Measurements from ENCODE around the gene B9D1. TPM values are rescaled to one million over a fixed set of nuclear protein-coding genes. Genes with fewer than 3 reads are reported as not detected.

B9D1 gene
- total RNA-seq, 3 donors from 2014 or later (not counting 1 experiment from before 2014, with no cell fraction given): 3.1 to 7.5 (median 3.7) TPM

DNA sequence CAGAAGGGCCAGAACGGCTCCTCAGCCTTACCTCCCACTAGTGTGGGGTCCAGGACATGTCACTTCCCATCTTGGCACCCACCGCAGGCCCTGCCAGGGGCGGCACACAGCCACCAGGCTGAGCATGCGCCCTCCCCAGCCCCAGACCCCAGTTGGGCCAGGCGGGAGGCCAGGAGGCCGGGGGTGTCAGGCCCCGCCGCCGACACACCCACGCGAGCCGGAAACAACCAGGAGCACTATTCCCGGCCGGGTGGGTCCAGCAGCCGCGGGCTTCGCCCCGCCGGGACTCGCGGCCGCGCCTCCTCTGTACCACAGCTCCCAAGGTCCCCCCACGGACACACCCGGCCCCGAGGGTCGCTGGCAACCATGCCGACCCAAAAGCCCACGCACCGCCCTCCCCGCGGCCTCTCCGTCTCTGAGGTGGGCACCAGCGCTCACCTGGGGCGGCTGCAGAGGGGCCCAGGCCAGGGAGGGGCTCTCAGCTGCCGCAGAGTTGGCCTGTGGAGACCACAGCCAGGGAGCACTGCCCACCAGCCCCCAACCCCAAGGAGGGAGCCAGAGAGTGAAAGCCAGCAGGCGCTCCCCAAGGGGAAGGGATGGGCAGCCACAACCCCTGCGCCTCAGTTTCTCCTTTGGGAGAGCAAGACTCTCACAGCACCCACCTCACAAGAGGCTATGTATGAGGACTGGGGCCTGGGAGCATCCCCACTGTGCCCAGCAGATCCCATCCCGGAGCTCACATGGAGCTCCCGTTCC, 18.0 kb downstream of the B9D1 start:
- H3K9me3 Mint-ChIP-seq: no peaks in the 10 kb centered on the region
- H3K4me3 ChIP-seq (ENCODE audit: low read length): no peak overlapping the region
- 94% methylated on average over 40 of the region's 40 CpGs for WGBS (ENCODE audit: insufficient coverage)
- DNase-seq (peak in 1 of 2 donors; percentile 11), ATAC-seq (no peak)
- no peak overlapping the region for H3K27ac Mint-ChIP-seq
- peaks cover 0 to 3% of the 10 kb centered on the region in 2 donors for H3K27me3 Mint-ChIP-seq (ENCODE audit: low read depth in 2 of 2)
- H3K36me3 ChIP-seq (ENCODE audit: control insufficient read depth, insufficient read depth, low read length): no peaks in the 10 kb centered on the region
- TF ChIP-seq, protein P1, sequence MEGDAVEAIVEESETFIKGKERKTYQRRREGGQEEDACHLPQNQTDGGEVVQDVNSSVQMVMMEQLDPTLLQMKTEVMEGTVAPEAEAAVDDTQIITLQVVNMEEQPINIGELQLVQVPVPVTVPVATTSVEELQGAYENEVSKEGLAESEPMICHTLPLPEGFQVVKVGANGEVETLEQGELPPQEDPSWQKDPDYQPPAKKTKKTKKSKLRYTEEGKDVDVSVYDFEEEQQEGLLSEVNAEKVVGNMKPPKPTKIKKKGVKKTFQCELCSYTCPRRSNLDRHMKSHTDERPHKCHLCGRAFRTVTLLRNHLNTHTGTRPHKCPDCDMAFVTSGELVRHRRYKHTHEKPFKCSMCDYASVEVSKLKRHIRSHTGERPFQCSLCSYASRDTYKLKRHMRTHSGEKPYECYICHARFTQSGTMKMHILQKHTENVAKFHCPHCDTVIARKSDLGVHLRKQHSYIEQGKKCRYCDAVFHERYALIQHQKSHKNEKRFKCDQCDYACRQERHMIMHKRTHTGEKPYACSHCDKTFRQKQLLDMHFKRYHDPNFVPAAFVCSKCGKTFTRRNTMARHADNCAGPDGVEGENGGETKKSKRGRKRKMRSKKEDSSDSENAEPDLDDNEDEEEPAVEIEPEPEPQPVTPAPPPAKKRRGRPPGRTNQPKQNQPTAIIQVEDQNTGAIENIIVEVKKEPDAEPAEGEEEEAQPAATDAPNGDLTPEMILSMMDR (IDR thresholded peaks at IDR 0.05): no peak
- no peaks in the 10 kb centered on the region for H3K9me3 ChIP-seq (ENCODE audit: control insufficient read depth, insufficient read depth, low read length)
- no peak overlapping the region for H3K27ac ChIP-seq (ENCODE audit: low read length)
- intact Hi-C loops (cut with micrococcal nuclease): no loop called here
- no peaks in the 10 kb centered on the region for H3K4me1 Mint-ChIP-seq
- no peaks in the 10 kb centered on the region for H3K4me1 ChIP-seq (ENCODE audit: control insufficient read depth, insufficient read depth, low read length)
- no peaks in the 10 kb centered on the region for H3K27me3 ChIP-seq (ENCODE audit: control insufficient read depth, insufficient read depth, low read length)
- no peak overlapping the region for H3K4me3 Mint-ChIP-seq
- no peaks in the 10 kb centered on the region for H3K36me3 Mint-ChIP-seq

- TF ChIP-seq, protein P1 (IDR thresholded peaks at IDR 0.05): no peak
- Mint-ChIP-seq H3K27ac (no peak overlapping the region), H3K4me1 (no peaks in the 10 kb centered on the region), H3K4me3 (no peak overlapping the region), H3K9me3 (no peaks in the 10 kb centered on the region), H3K36me3 (no peaks in the 10 kb centered on the region), H3K27me3 (ENCODE audit: low read depth in 2 of 2) (peaks cover 0 to 3% of the 10 kb centered on the region in 2 donors)
- Histone ChIP-seq H3K36me3 (ENCODE audit: control insufficient read depth, insufficient read depth, low read length) (no peaks in the 10 kb centered on the region), H3K9me3 (ENCODE audit: control insufficient read depth, insufficient read depth, low read length) (no peaks in the 10 kb centered on the region), H3K4me1 (ENCODE audit: control insufficient read depth, insufficient read depth, low read length) (no peaks in the 10 kb centered on the region), H3K4me3 (ENCODE audit: low read length) (no peak overlapping the region), H3K27ac (ENCODE audit: low read length) (no peak overlapping the region), H3K27me3 (ENCODE audit: control insufficient read depth, insufficient read depth, low read length) (no peaks in the 10 kb centered on the region)
- 92% methylated on average over 12 of the region's 13 CpGs for WGBS (ENCODE audit: insufficient coverage)
- peak in 1 of 3 donors; percentile 33 for ATAC-seq
- DNase-seq: no peak
- intact Hi-C loops (cut with micrococcal nuclease): no loop called here
Measured at GRCh38 chr17:19343671-19344151, 18.8 kb downstream of the B9D1 start.

DNA sequence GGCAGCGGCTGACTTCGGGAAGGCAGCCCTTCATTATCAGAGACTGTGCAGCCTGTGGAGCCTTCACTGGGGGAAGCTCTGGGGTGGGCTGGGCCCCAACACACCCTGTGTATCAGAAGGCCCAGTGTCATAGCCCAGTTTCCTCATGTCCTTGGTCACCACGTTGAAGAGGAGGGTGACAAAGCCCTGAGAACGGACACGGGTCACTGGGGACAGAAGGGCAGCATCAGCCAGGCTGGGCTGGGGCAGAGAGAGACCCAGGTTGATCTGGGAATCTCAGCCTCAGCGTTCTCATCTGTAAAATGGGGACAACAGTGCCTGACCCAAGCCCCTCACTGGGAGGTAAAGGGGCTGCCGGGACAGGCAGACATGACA, 19.3 kb downstream of the B9D1 start:
- H3K4me1 Mint-ChIP-seq: no peaks in the 10 kb centered on the region
- no peak overlapping the region for H3K27ac Mint-ChIP-seq
- intact Hi-C loops (cut with micrococcal nuclease): no loop called here
- 91% methylated on average over 7 of the region's 7 CpGs for WGBS (ENCODE audit: insufficient coverage)
- H3K27ac ChIP-seq (ENCODE audit: low read length): no peak overlapping the region
- H3K27me3 ChIP-seq (ENCODE audit: control insufficient read depth, insufficient read depth, low read length): no peaks in the 10 kb centered on the region
- no peaks in the 10 kb centered on the region for H3K9me3 Mint-ChIP-seq
- no peaks in the 10 kb centered on the region for H3K4me1 ChIP-seq (ENCODE audit: control insufficient read depth, insufficient read depth, low read length)
- peaks cover 0 to 3% of the 10 kb centered on the region in 2 donors for H3K27me3 Mint-ChIP-seq (ENCODE audit: low read depth in 2 of 2)
- ATAC-seq (no peak), DNase-seq (no peak)
- TF ChIP-seq, protein P1 (IDR thresholded peaks at IDR 0.05): no peak
- H3K36me3 Mint-ChIP-seq: no peaks in the 10 kb centered on the region
- no peak overlapping the region for H3K4me3 Mint-ChIP-seq
- no peaks in the 10 kb centered on the region for H3K36me3 ChIP-seq (ENCODE audit: control insufficient read depth, insufficient read depth, low read length)
- no peak overlapping the region for H3K4me3 ChIP-seq (ENCODE audit: low read length)
- no peaks in the 10 kb centered on the region for H3K9me3 ChIP-seq (ENCODE audit: control insufficient read depth, insufficient read depth, low read length)

All from natural killer cell (primary cell).